ENCODE results near the gene SLC41A1. TPM values are rescaled to one million over a fixed set of nuclear protein-coding genes. Genes with fewer than 3 reads are reported as not detected.
A peak's percentile ranks its signal among the peaks of the same experiment; 100 is the strongest.

Gene SLC41A1
- total and polyA plus RNA-seq, 2 donors (not counting 3 experiments of a cell fraction or from before 2014, with no cell fraction given): 21.7 to 22.0 TPM

DNA sequence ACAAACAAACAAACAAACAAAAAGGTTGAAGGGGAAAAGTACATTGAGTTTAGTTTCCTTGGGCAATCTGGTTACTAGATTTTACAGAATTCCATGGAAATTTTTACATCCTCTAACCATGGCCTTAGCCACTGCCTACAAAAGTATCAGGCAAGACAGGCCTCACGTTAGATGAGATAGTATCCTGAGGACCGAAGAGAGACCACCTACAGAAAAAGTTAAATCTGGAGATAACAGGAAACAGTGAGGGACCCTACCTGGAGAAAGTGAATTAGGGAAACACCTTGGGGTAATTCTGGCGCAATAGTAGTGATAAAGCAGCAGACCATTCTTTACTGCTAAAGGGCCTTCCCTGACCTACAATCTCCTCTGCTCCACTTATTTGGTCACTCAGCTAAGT, 46.4 kb downstream of the SLC41A1 start:
- Histone ChIP-seq H3K4me1 (ENCODE audit: control insufficient read depth, extremely low read depth, insufficient read depth, low read length) (peaks cover 4% of the 10 kb centered on the region), H3K4me3 (replicated peaks in 1 of 3; ENCODE audit: insufficient read depth in 1 of 3, low read depth in 1 of 3, low read length in 3 of 3) (no peak overlapping the region), H2AFZ (ENCODE audit: low read depth, low read length) (no peak overlapping the region), H3K4me2 (ENCODE audit: insufficient read depth, low read length) (no peak overlapping the region), H3K79me2 (ENCODE audit: control insufficient read depth, insufficient read depth, low read length) (no peaks in the 10 kb centered on the region), H3K9me3 (replicated peaks; ENCODE audit: control insufficient read depth, insufficient read depth, low read length) (no peaks in the 10 kb centered on the region), H3K36me3 (ENCODE audit: control insufficient read depth in 2 of 2, extremely low read depth in 1 of 2, insufficient read depth in 2 of 2, low read length in 2 of 2) (peaks cover 0 to 2% of the 10 kb centered on the region in 2 experiments), H4K20me1 (replicated peaks; ENCODE audit: control insufficient read depth, extremely low read depth, insufficient read depth, low read length) (no peaks in the 10 kb centered on the region), H3K9ac (replicated peaks; ENCODE audit: extremely low read depth, insufficient read depth, low read length) (no peak overlapping the region), H3K9me1 (replicated peaks; ENCODE audit: control insufficient read depth, extremely low read depth, insufficient read depth, low read length) (no peaks in the 10 kb centered on the region), H3K27me3 (ENCODE audit: control insufficient read depth in 2 of 2, insufficient read depth in 2 of 2, low read length in 2 of 2) (no peaks in the 10 kb centered on the region), H3K27ac (ENCODE audit: insufficient read depth, low read depth, low read length) (no peak overlapping the region)
- intact Hi-C loops (cut with micrococcal nuclease) (no loop called here), dilution Hi-C loops (cut with MboI; ENCODE audit: extremely low pct_ligation_motif_present, low sequenced_read_pairs) (no loop called here)
- ChIA-PET POLR2A (no interaction called here), CTCF (interaction anchor here (0.7 to 2.8 kb wide), 4 partner anchors 9 to 152 kb away, joined by 3 to 7 read pairs (median 4); partner anchors contain the start of gene RAB29)
- no peak for DNase-seq (ENCODE audit: low read depth, low spot score)
- no peak for FAIRE-seq
- no TSS peak for BruUV-seq (replicated peaks)
- TF ChIP-seq GATA2 (IDR thresholded peaks at IDR 0.05; ENCODE audit: insufficient read depth, insufficient read length, low read depth, low read length) (no peak), POLR2AphosphoS5 (IDR thresholded peaks at IDR 0.05; ENCODE audit: insufficient read depth, low read depth, low read length) (no peak), JUN (IDR thresholded peaks at IDR 0.05; ENCODE audit: borderline replicate concordance, insufficient read depth, insufficient read length, low read depth) (no peak), FOS (IDR thresholded peaks at IDR 0.05; ENCODE audit: borderline replicate concordance, insufficient read depth, low read length) (no peak)
- TF ChIP-seq, protein P1, sequence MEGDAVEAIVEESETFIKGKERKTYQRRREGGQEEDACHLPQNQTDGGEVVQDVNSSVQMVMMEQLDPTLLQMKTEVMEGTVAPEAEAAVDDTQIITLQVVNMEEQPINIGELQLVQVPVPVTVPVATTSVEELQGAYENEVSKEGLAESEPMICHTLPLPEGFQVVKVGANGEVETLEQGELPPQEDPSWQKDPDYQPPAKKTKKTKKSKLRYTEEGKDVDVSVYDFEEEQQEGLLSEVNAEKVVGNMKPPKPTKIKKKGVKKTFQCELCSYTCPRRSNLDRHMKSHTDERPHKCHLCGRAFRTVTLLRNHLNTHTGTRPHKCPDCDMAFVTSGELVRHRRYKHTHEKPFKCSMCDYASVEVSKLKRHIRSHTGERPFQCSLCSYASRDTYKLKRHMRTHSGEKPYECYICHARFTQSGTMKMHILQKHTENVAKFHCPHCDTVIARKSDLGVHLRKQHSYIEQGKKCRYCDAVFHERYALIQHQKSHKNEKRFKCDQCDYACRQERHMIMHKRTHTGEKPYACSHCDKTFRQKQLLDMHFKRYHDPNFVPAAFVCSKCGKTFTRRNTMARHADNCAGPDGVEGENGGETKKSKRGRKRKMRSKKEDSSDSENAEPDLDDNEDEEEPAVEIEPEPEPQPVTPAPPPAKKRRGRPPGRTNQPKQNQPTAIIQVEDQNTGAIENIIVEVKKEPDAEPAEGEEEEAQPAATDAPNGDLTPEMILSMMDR (IDR thresholded peaks at IDR 0.05; ENCODE audit: extremely low read depth in 1 of 2, insufficient read depth in 1 of 2, low read depth in 1 of 2, low read length in 2 of 2): no peak

DNA sequence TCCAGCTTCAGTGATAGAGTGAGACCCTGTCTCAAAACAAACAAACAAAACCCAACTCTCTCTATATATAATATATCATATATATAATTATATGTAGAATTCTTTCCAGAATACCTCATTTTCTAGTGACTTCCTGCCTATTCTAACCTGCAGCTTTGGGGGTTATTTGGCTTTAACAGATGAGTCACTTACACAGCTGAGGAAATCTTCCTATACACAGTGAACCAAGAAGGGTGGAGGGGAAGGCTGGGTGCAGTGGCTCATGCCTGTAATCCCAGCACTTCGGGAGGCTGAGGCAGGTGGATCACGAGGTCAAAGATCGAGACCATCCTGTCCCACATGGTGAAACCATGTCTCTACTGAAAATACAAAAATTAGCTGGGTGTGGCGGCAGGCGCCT, 47.0 kb downstream of the SLC41A1 start:
- ChIA-PET POLR2A (no interaction called here), CTCF (interaction anchor here (0.6 to 2.8 kb wide), 5 partner anchors 10 to 153 kb away, joined by 3 to 7 read pairs (median 3); partner anchors contain the start of gene RAB29)
- dilution Hi-C loops (cut with MboI; ENCODE audit: extremely low pct_ligation_motif_present, low sequenced_read_pairs): no loop called here
- peak; percentile 46 for FAIRE-seq
- H2AFZ ChIP-seq (ENCODE audit: low read depth, low read length): no peak overlapping the region
- TF ChIP-seq FOS (IDR thresholded peaks at IDR 0.05; ENCODE audit: borderline replicate concordance, insufficient read depth, low read length) (peak; percentile 31), GATA2 (IDR thresholded peaks at IDR 0.05; ENCODE audit: insufficient read depth, insufficient read length, low read depth, low read length) (no peak), JUN (IDR thresholded peaks at IDR 0.05; ENCODE audit: borderline replicate concordance, insufficient read depth, insufficient read length, low read depth) (peak; percentile 11), MYC (IDR thresholded peaks at IDR 0.05; ENCODE audit: low read depth, low read length) (no peak)
- H3K4me2 ChIP-seq (ENCODE audit: insufficient read depth, low read length): no peak overlapping the region
- H4K20me1 ChIP-seq (replicated peaks; ENCODE audit: control insufficient read depth, extremely low read depth, insufficient read depth, low read length): no peaks in the 10 kb centered on the region
- H3K79me2 ChIP-seq (ENCODE audit: control insufficient read depth, insufficient read depth, low read length): no peaks in the 10 kb centered on the region
- BruUV-seq (replicated peaks): no TSS peak
- H3K36me3 ChIP-seq (ENCODE audit: control insufficient read depth in 2 of 2, extremely low read depth in 1 of 2, insufficient read depth in 2 of 2, low read length in 2 of 2): peaks cover 0 to 2% of the 10 kb centered on the region in 2 experiments
- no peak overlapping the region for H3K9ac ChIP-seq (replicated peaks; ENCODE audit: extremely low read depth, insufficient read depth, low read length)
- no peaks in the 10 kb centered on the region for H3K9me3 ChIP-seq (replicated peaks; ENCODE audit: control insufficient read depth, insufficient read depth, low read length)
- intact Hi-C loops (cut with micrococcal nuclease): no loop called here
- H3K27ac ChIP-seq (ENCODE audit: insufficient read depth, low read depth, low read length): no peak overlapping the region
- no peaks in the 10 kb centered on the region for H3K9me1 ChIP-seq (replicated peaks; ENCODE audit: control insufficient read depth, extremely low read depth, insufficient read depth, low read length)
- H3K4me1 ChIP-seq (ENCODE audit: control insufficient read depth, extremely low read depth, insufficient read depth, low read length): peaks cover 4% of the 10 kb centered on the region
- peak; percentile 19 for DNase-seq (ENCODE audit: low read depth, low spot score)
- H3K27me3 ChIP-seq (ENCODE audit: control insufficient read depth in 2 of 2, insufficient read depth in 2 of 2, low read length in 2 of 2): no peaks in the 10 kb centered on the region
- no peak overlapping the region for H3K4me3 ChIP-seq (replicated peaks in 1 of 3; ENCODE audit: insufficient read depth in 1 of 3, low read depth in 1 of 3, low read length in 3 of 3)
